Activated gamma-delta T cell treated with anti-CD3 and anti-CD28 coated beads, Interleukin-2, amount 50 U/mL, for 16 hours (primary cell): ENCODE results near the gene CTSL.
"Not testable (repeated sequence)": the region's sequence is repeated elsewhere in the genome, so short reads cannot be mapped to it uniquely, and the experiment has no call there.

Experiments used
- DNase-seq: peaks from one replicate; pipeline ENCODE4 v3.0.0-alpha.2; 2020; ENCODE audit warnings: low read depth

Gene CTSL

DNA sequence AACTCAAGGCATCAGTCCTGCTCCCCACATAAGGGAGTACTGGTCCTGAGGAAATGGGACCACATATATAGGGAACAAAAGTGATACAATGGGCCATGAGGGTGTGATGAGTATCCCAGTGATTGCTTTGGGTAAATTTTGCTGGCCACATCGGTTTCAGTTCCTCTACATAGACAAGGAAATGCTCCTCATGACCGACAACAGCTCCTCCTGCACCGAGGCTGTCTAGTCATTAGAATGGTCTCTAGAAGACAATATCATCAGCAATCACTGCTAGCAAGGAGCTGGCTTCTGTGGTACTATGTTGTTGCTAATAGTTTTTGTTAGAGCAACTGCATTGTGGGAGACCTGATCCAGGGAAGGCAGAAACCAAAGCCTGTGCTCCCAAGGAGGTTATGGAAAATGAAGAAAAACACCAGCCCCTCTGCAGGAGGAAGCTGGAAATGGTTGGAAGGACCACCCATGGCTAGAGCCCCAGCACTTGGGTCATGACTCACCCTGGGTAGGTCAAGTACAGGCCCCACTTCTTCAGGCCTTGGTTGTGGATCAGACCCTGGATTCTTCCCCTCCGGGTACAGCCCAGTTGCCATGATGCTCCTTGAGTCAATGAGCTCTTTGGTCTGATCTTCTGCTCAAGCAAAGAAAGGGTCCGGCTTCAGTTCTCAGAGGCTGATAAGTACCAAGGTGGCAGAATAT, 3.4 kb upstream of the CTSL start:
- DNase-seq: no peak

DNA sequence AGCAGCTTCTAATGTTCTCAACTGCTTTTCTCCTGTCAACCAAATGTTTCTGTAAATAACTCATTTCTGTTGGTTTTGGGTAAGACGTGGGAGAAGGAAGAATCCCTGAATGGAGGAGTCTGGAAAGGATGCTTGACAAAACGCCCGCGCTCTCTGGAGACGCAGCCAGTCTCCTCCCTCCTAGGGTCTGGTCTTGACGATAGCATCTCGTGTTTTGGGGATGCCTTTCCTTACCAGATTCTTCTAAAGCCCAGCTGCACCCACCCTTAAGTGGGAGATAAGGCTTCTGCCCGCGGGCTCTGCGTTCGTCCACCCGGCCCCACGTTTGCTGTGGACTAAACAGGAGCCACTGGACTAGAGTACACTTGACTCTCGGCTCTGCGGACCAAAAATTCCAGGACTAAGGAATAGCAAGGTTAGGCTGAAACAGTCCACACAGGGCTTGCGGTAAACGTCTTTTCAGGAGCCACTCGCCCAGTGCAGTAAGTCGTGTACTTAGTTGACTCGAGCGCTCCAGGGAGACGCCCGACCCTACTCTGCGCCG, 491 bp upstream of the CTSL start:
- DNase-seq: no peak

DNA sequence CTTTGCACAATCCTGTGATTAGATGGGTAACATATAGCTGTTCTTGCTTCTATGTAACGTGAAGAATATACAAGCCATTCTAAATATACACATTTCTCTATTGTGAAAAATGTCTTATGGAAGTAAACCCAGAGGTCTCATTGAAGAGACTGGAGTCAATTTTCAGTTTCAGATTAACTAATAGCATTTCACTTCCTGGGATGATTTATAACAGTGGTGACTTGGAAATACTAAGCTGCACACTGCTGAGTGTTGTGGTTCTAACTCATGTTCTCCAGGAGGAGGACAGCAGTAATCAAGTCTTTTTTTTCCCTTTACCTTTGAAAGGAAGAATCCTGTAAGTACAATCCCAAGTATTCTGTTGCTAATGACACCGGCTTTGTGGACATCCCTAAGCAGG, 3.3 kb downstream of the CTSL start:
- DNase-seq: no peak

DNA sequence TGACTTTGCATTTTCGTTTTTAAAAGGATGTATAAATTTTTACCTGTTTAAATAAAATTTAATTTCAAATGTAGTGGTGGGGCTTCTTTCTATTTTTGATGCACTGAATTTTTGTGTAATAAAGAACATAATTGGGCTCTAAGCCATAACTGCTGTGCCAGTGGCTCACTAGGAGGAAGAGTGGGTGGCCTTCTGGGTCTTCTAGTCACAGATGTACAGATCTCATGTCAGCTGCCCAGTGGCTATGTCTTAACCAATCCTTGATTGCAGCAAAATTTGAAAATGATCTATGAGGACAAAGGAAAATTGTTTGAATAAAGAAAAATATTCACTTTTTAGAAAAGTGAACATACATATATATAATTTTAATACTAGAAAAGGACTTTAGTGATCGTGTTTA, 5.4 kb downstream of the CTSL start:
- no peak for DNase-seq

DNA sequence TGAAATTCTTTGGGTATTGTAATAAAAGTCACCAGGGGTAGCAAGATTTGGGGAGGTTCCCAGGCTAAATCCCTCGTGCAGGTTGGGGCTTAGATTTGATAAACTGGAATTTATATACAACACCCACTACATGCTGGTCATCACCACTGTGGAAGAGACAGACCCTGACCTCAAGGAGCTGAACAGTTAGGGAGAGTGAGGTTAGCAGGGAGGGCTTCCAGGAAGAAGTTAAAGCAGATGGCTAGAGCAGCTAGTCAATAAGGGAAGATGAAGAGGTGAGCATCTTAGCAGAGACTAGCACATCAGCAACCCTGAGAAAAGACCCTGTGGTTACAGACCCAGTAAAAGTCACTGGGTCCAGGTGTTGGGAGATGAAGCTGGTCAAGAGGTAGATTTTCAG, 6.4 kb downstream of the CTSL start:
- DNase-seq: no peak

DNA sequence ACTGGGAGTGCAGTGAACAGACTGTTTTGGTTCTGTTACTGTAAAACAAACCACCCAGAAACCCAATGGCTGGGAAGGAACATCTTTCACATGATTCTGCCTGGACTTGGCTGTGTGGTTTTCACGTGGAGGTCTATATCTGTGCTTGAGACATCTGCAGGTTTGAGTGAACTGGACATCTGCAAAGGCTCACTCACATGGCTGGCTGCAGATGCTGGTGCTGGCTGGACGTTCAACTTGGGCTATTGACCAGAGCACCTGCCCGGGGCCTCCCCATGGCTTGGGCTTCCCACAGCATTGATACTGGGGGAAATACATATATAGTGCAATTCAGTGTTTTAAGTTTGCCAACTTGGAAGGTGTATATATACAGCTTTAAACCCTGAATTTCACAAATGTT, 6.8 kb downstream of the CTSL start:
- no peak for DNase-seq

DNA sequence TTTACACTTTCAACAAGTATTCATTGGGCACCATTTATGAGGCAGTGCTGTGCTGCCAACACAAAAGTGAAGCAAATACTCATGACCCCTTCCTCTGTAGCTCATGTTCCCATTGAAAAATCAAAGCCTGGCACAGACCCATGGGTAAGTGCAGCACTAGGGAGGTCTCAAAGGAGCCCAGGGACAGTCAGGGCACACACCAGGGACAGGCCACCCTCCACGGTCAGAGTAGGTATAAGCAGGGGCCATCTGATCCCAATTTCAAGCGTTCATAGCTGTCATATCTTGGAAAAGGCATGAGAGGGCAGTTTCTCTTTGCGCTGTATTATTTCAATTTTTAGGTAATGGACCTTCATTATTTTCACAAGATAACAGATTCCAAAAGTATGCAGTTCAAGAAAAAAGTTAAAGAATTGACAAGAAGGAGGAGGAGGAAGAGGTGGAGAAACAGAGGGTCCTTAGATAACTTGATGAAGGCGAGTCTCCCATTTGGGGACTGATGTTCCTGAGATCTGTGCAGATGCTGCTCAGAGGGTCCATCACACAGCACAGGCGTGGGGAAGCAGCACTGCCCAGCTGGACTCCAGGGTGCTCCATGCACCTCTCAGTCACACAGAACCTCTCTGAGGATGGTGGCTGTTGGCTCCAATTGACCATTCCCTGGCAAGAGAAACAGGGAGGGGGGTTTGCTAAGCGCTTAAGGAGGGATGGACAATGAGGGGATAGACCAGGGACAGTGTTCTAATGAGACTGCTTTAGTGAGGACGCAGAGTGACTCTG, 7.5 kb downstream of the CTSL start:
- DNase-seq: no peak

DNA sequence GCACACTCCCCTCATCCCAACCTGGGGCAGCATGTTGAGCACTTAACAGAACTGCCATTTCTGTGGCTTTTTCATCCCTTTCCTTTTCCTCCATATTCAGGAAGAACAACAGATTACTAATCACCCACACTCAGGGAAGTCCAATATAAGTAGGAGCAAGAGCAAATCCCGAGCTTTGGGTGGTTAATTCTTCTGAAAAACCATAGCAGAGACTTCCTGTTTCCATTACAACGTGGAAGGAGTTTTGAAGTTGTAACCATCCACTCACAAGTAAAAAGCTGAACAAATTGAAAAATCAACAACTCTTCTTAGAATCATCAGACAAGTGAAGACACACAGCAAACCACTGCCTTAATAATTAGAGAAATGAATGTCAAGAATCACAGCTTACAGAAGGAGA, 8.2 kb downstream of the CTSL start:
- no peak for DNase-seq

DNA sequence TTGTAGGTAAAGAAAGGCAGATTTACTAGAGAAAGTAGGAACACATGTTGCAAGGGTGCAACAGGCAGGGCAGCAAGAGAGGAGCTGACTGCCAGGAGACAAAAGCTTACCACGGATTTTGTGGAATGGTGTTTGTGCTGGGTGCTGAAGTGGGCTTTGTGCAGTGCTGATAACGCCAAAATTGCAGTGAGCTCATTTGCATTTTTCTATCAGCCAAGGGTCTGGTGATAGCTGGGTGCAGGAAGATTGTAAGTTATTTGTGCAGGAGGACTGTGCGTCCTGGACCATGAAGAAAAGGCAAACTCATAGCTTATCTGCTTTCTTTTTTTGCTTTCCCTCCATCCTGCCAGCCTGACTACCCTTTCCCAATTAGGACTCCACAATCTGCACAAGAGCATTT, 13.6 kb downstream of the CTSL start:
- no peak for DNase-seq

DNA sequence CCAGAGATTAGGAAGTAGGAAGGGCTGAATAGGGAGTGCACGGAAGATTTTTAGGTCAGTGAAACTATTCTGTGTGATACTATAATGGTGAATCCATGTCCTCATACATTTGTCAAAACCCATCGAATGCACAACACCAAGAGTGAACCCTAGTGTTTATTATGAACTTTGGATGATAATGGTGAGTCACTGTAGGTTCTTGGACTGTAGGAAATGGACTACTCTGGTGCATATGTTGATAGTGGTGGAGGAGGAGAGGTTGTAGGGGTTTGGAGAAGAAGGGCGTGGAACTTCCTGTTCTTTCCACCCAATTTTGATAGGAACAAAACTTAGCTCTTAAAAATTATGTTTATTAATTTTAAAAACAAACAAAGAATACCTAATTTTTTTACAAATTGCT, 14.3 kb downstream of the CTSL start:
- no peak for DNase-seq

DNA sequence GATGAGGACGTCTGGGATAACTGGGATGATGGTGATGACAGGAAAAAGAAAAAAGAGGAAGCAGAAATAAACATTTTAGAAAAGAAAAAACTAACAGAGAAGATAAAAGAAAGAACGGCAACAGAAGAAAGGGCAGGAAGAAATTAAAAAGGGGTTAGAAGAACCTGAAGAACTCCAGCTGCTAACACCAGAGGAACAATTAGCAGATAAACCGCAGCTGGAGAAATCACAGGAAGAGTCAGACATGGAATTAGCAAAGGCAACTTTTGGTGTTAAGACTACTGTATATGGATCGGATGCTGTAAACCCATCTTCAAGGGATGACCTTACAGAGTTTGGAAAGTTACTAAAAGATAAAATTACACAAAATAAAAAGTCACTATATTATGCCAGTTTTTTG, 15.4 kb downstream of the CTSL start:
- no peak for DNase-seq

DNA sequence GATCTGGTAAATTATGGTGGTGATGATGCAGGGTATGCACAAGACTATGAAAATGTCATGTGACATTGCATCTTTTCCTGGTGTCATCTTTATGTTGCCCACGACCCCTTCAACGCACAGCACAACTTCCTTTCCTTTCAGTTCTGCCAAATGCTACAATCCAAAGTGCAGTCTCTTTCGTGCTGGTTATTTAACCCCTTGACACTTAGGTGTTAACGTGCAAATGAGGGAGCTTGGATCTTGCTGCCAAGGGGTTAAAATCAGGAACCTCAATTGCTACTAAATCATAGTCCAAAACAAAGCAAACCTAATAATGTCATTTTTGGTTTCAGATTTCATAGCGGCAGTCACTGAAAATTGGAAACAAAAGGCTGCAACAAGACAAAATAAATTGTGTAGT, 16.0 kb downstream of the CTSL start:
- DNase-seq: no peak

DNA sequence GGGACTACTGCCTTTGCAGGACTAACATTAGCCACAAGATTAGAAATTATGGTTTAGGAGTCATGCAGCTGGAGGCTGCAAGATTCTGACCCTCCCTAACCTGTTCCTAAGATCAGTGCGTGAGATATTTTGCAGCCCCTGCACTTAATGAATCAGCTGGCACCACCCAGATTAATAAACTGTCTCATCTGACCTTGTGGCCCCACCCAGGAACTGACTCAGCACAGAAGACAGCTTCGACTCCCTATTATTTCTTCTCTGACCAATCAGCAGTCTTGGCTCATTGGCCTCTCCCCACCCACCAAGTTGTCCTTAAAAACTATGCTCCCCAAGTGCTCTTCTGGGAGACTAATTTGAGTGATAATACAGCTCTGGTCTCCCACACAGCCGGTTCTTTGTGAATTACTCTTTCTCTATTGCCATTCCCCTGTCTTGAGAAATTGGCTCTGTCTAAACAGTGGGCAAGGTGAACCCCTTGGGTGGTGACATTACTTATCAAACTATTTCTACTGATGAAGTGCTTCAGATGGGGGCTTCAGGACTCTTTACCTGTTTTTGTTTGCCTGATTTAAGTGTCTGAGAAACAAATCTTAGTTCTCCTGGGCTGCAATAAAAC, 17.0 kb downstream of the CTSL start:
- no peak for DNase-seq

DNA sequence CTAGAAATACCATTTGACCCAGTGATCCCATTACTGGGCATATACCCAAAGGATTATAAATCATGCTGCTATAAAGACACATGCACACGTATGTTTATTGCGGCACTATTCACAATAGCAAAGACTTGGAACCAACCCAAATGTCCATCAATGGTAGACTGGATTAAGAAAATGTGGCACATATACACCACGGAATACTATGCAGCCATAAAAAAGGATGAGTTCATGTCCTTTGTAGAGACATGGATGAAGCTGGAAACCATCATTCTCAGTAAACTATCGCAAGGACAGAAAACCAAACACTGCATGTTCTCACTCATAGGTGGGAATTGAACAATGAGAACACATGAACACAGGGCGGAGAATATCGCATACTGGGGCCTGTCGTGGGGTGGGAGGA, 18.3 kb downstream of the CTSL start:
- DNase-seq: not testable (repeated sequence)

DNA sequence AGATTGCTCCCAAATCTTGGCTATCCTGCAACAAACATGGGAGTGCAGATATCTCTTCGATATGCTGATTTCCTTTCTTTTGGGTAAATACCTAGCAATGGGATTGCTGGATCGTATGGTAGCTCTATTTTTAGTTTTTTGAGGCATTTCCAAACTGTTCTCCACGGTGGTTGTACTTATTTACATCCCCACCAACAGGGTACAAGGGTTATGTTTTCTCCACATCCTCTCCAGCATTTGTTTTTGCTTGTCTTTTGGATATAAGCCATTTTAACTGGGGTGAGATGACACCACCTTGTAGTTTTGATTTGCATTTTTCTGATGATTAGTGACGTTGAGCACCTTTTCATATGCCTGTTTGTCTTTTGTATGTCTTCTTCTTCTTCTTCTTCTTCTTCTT, 20.3 kb downstream of the CTSL start:
- no peak for DNase-seq

DNA sequence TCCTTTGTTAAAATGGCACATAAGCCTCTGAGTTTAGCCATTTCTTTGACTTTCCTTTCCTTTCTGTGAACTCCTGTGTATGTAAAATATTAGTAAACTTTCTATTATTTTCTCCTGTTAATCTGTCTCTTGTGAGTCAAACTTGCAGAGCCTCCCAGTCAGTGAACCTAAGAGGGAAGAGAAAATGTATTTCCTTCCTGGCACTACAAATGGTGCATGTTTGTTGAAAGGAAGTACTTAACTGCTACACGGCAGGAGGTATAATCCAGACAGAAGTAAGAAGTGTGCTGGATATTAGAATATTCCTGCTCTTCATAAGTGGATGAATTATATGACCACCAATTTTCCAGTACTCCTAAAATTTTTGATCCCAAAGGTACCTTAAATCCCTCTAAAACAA, 23.0 kb downstream of the CTSL start:
- no peak for DNase-seq

DNA sequence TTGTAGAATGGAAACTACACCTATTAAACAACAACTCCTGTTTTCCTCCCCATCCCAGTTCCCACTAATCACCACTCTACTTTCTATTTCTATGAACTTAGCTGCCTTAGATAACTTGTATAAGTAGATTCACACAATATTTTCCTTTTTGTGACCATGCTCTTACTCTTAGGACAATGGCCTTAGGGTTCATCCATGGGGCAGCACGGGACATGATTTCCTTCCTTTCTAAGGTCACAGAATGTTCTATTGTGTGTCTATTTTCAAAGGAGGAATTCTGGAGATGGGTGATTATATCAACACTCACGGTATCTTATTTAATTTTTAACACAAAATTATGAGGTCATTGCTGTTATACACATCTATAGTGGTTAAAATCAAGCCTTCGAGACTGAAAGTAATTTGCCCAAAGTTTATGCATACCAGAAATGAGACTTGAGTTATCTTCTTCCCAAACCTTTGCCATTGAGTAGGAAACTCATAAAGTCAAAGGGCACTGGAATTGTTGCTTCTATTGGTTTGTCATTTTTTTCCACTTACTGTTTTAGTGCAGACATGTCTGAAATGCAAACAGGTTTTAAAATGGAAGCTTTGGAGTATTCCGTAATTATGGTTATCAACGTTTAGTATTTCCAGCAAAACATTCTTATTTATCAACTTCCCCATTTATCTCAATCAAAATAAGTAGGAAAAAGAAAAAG, 23.6 kb downstream of the CTSL start:
- no peak for DNase-seq

DNA sequence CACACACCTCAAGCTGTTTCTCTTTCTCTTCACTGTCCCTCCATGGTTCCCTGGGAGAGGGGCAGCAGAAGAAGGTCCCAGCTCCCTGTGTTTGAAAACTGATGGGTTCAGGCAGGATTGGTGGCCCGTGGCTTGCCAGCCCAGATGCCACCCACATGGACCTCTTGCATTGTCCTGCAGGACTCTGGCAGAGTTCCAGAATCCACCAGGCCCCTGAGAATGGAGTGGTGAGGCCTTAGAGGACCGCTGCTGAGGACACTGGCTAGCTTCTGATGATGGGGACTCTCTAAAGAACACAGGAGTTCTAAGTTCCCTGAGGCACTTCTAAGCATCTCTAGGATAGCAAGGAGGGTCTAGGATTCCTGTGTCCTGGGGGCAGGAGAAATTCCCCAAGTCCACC, 24.8 kb downstream of the CTSL start:
- no peak for DNase-seq

DNA sequence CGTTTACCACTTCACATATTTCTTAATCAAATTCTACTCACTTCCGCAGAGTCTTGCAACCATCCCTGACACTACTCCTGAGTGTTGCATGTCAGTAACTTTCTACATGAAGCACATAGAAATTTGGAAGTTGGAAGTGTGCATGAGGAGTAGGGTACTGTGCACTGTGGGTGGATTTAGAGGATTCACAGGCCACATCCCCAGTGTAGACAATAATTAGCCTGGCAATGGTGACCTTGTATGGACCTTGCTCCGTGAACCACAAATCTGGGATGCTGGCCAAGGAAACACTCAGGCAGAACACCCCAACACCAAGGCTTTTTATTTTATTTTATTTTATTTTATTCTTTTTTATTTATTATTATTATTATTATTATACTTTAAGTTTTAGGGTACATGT, 25.5 kb downstream of the CTSL start:
- no peak for DNase-seq

DNA sequence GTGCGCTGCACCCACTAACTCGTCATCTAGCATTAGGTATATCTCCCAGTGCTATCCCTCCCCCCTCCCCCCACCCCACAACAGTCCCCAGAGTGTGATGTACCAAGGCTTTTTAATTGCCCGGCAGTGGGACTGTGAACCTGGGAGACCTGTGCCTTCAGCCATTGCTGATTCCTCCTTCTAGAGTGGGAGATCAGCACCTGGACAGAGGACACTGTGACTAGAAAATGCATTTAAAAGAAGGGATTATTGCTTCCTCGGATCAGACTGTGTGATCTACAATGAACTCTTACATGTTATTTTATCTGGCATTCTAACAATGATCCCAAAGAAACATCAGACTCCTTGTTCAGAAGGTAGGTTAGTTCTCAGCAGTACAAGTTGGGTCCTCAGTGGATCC, 25.9 kb downstream of the CTSL start:
- no peak for DNase-seq

DNA sequence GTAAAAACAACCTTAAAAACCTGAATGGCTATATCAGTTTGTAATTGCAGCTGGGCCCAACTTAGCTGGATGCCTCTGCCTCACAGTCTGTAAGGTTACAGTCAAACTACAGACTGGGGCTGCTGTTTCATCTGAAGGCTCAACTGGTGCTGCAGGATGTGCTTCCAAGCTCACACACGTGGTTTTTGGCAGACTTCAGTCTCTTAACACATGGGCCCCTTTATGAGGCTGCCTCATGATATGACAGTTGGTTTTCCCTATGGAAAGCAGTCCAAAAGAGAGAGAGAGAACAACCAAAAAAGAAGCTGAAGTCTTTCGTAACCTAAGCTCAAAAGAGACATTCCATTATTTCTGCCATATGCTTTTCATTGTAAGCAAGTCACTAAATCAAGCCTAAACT, 27.4 kb downstream of the CTSL start:
- no peak for DNase-seq

DNA sequence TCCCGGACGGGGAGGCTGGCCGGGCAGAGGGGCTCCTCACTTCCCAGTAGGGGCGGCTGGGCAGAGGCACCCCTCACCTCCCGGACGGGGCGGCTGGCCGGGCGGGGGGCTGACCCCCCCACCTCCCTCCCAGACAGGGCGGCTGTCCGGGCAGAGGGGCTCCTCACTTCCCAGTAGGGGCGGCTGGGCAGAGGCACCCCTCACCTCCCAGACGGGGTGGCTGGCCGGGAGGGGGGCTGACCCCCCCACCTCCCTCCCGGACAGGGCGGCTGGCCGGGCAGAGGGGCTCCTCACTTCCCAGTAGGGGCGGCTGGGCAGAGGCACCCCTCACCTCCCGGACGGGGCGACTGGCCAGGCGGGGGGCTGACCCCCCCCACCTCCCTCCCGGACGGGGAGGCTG, 32.4 kb downstream of the CTSL start:
- DNase-seq: not testable (repeated sequence)

DNA sequence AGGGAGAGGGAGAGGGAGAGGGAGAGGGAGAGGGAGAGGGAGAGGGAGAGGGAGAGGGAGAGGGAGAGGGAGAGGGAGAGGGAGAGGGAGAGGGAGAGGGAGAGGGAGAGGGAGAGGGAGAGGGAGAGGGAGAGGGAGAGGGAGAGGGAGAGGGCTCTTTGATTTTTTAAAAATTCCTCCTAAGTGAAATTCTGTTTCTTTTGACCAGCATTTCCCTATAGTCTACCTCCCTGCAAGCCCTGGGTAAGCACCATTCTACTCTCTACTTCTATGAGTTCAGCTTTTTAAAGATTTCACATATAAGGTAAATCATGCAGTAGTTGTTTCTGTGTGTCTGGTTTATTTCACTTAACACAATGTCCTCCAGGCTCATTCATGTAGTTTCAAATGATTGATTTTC, 34.1 kb downstream of the CTSL start:
- not testable (repeated sequence) for DNase-seq
